CD1c-positive myeloid dendritic cell (primary cell): ENCODE measurements around the gene STMP1.
A peak's percentile ranks its signal among the peaks of the same experiment; 100 is the strongest.
"Not testable (repeated sequence)": the region's sequence is repeated elsewhere in the genome, so short reads cannot be mapped to it uniquely, and the experiment has no call there.

ENCODE experiments used
- DNase-seq: peaks from one replicate; pipeline ENCODE4 v3.0.0-alpha.2; 2016; ENCODE audit errors: extremely low spot score

Gene STMP1

GRCh38 chr7:135664046-135664589 is 1.8 kb downstream of the STMP1 start:
- peak; percentile 7 for DNase-seq

GRCh38 chr7:135665042-135665441 is 2.7 kb downstream of the STMP1 start:
- DNase-seq = no peak

GRCh38 chr7:135666156-135666555 is 3.8 kb downstream of the STMP1 start:
- no peak for DNase-seq

GRCh38 chr7:135666846-135667245 is 4.5 kb downstream of the STMP1 start:
- peak; percentile 83 for DNase-seq

- not testable (repeated sequence) for DNase-seq
Measured at GRCh38 chr7:135667626-135668025, 5.3 kb downstream of the STMP1 start.

GRCh38 chr7:135668852-135669395 is 6.6 kb downstream of the STMP1 start:
- not testable (repeated sequence) for DNase-seq

- DNase-seq = no peak
Measured at GRCh38 chr7:135669774-135670173, 7.5 kb downstream of the STMP1 start.

GRCh38 chr7:135670179-135670578 is 7.9 kb downstream of the STMP1 start:
- DNase-seq = no peak

- DNase-seq = peak; percentile 40
Measured at GRCh38 chr7:135672560-135673359, 10.4 kb downstream of the STMP1 start.

GRCh38 chr7:135673360-135673706 is 11.0 kb downstream of the STMP1 start:
- DNase-seq = no peak

- DNase-seq = no peak
Measured at GRCh38 chr7:135678612-135679575, 16.6 kb downstream of the STMP1 start.

- no peak for DNase-seq
Measured at GRCh38 chr7:135681762-135682161, 19.4 kb downstream of the STMP1 start.

- no peak for DNase-seq
Measured at GRCh38 chr7:135682191-135682590, 19.9 kb downstream of the STMP1 start.

- DNase-seq = no peak
Measured at GRCh38 chr7:135683609-135684008, 21.3 kb downstream of the STMP1 start.

GRCh38 chr7:135684136-135684535 is 21.8 kb downstream of the STMP1 start:
- DNase-seq = no peak

GRCh38 chr7:135684699-135685098 is 22.4 kb downstream of the STMP1 start:
- no peak for DNase-seq

- DNase-seq = no peak
Measured at GRCh38 chr7:135685306-135686084, 23.2 kb downstream of the STMP1 start.

GRCh38 chr7:135687466-135687865 is 25.2 kb downstream of the STMP1 start:
- no peak for DNase-seq

GRCh38 chr7:135690566-135690965 is 28.3 kb downstream of the STMP1 start:
- no peak for DNase-seq

GRCh38 chr7:135692055-135692454 is 29.7 kb downstream of the STMP1 start:
- DNase-seq = no peak

- DNase-seq = not testable (repeated sequence)
Measured at GRCh38 chr7:135692606-135693005, 30.3 kb downstream of the STMP1 start.
